GM10266 (cell line): ENCODE data around the gene KCND1.

Experiments used
- DNase-seq: peaks from one replicate; pipeline ENCODE4 v3.0.0; 2012; ENCODE audit errors: extremely low spot score
- CTCF ChIP-seq: IDR thresholded peaks from 2 replicates; pipeline ENCODE4 v1.5.1; 2012; ENCODE audit warnings: mild to moderate bottlenecking, low read depth; ENCODE audit not compliant: control insufficient read depth, insufficient read depth; ENCODE audit errors: missing control alignments

KCND1 gene

GRCh38 chrX:49000636-49001035, 29.0 kb upstream of the KCND1 start:
- DNase-seq, result no peak
- TF ChIP-seq CTCF, result no peak

GRCh38 chrX:48999030-48999429, 27.4 kb upstream of the KCND1 start:
- no peak for TF ChIP-seq CTCF
- no peak for DNase-seq

GRCh38 chrX:48998391-48998790, 26.7 kb upstream of the KCND1 start:
- TF ChIP-seq CTCF, result no peak
- DNase-seq, result no peak

- no peak for TF ChIP-seq CTCF
- no peak for DNase-seq
These were observed 26.2 kb upstream of the KCND1 start for GRCh38 chrX:48997865-48998264.

GRCh38 chrX:48997455-48997854, 25.8 kb upstream of the KCND1 start:
- no peak for TF ChIP-seq CTCF
- no peak for DNase-seq

GRCh38 chrX:48996969-48997368, 25.3 kb upstream of the KCND1 start:
- DNase-seq, result no peak
- no peak for TF ChIP-seq CTCF

GRCh38 chrX:48992341-48992740, 20.7 kb upstream of the KCND1 start:
- no peak for DNase-seq
- no peak for TF ChIP-seq CTCF
